Stimulated activated naive B cell treated with anti-CD40 and anti-IgM and Interleukin-4, amounts not matched to agents 10 μg/mL and 1 μg/mL and 100 μg/mL, for 72 hours (primary cell): ENCODE data around the gene TTLL8.
A peak's percentile ranks its signal among the peaks of the same experiment; 100 is the strongest.

Source experiments
- ATAC-seq, 2 donors: fragments of 150-1000 bp; cut with Tn5 transposase; replicated peaks; 2 replicates each; pipeline ENCODE4 v1.10.0; 2021; ENCODE audit warnings: moderate library complexity in 1 of 2
- DNase-seq: peaks from one replicate; pipeline ENCODE4 v3.0.0; 2021
- H3K27ac Mint-ChIP-seq: one replicate; pipeline ENCODE4 v1.8.0; 2022; ENCODE audit warnings: mild to moderate bottlenecking, mixed read lengths
- H3K27me3 Mint-ChIP-seq, 2 donors: one replicate each; pipeline ENCODE4 v1.8.0; 2022; ENCODE audit warnings: mixed read lengths in 2 of 2
- H3K36me3 Mint-ChIP-seq, 2 donors: one replicate each; pipeline ENCODE4 v1.8.0; 2022; ENCODE audit warnings: mixed read lengths in 2 of 2, mild to moderate bottlenecking in 1 of 2
- H3K4me1 Mint-ChIP-seq, 2 donors: one replicate each; pipeline ENCODE4 v1.8.0; 2022; ENCODE audit warnings: mixed read lengths in 2 of 2, mild to moderate bottlenecking in 1 of 2
- H3K4me3 Mint-ChIP-seq, 2 donors: one replicate each; pipeline ENCODE4 v1.8.0; 2022; ENCODE audit warnings: mild to moderate bottlenecking in 2 of 2, mixed read lengths in 2 of 2, moderate library complexity in 1 of 2
- H3K9me3 Mint-ChIP-seq, 2 donors: one replicate each; pipeline ENCODE4 v1.8.0; 2022; ENCODE audit warnings: mixed read lengths in 2 of 2, mild to moderate bottlenecking in 1 of 2

The TTLL8 gene

GRCh38 chr22:50061824-50062355 lies 3.8 kb upstream of the TTLL8 start:
- no peak overlapping the region for H3K27ac Mint-ChIP-seq
- H3K9me3 Mint-ChIP-seq, result no peaks in the 10 kb centered on the region
- no peak for DNase-seq
- H3K4me1 Mint-ChIP-seq, result peaks cover 2 to 16% of the 10 kb centered on the region in 2 donors
- ATAC-seq, result no peak
- H3K4me3 Mint-ChIP-seq, result no peak overlapping the region
- peaks cover 28 to 46% of the 10 kb centered on the region in 2 donors for H3K27me3 Mint-ChIP-seq
- H3K36me3 Mint-ChIP-seq, result no peaks in the 10 kb centered on the region

GRCh38 chr22:50061141-50061823 lies 3.2 kb upstream of the TTLL8 start:
- ATAC-seq, result no peak
- H3K4me1 Mint-ChIP-seq, result peaks cover 3 to 16% of the 10 kb centered on the region in 2 donors
- DNase-seq, result no peak
- no peaks in the 10 kb centered on the region for H3K36me3 Mint-ChIP-seq
- H3K9me3 Mint-ChIP-seq, result no peaks in the 10 kb centered on the region
- H3K27me3 Mint-ChIP-seq, result peaks cover 34 to 51% of the 10 kb centered on the region in 2 donors
- no peak overlapping the region for H3K4me3 Mint-ChIP-seq
- H3K27ac Mint-ChIP-seq, result no peak overlapping the region

GRCh38 chr22:50060441-50061140 lies 2.5 kb upstream of the TTLL8 start:
- ATAC-seq, result no peak
- Mint-ChIP-seq H3K27ac (no peak overlapping the region), H3K36me3 (no peaks in the 10 kb centered on the region), H3K4me3 (no peak overlapping the region), H3K4me1 (peaks cover 3 to 16% of the 10 kb centered on the region in 2 donors), H3K9me3 (no peaks in the 10 kb centered on the region), H3K27me3 (peaks cover 41 to 51% of the 10 kb centered on the region in 2 donors)
- no peak for DNase-seq

- Mint-ChIP-seq H3K27me3 (peaks cover 47 to 51% of the 10 kb centered on the region in 2 donors), H3K4me1 (peaks cover 3 to 16% of the 10 kb centered on the region in 2 donors), H3K9me3 (no peaks in the 10 kb centered on the region), H3K27ac (no peak overlapping the region), H3K36me3 (no peaks in the 10 kb centered on the region), H3K4me3 (no peak overlapping the region)
- DNase-seq (no peak), ATAC-seq (no peak)
These were observed 1.8 kb upstream of the TTLL8 start for GRCh38 chr22:50059881-50060262.

- no peak for ATAC-seq
- Mint-ChIP-seq H3K27me3 (peaks cover 46 to 47% of the 10 kb centered on the region in 2 donors), H3K9me3 (peaks cover 0 to 1% of the 10 kb centered on the region in 2 donors), H3K36me3 (no peaks in the 10 kb centered on the region), H3K4me3 (no peak overlapping the region), H3K27ac (no peak overlapping the region), H3K4me1 (peaks cover 3 to 18% of the 10 kb centered on the region in 2 donors)
- DNase-seq, result no peak
These were observed 1.1 kb upstream of the TTLL8 start for GRCh38 chr22:50058906-50059880.

- Mint-ChIP-seq H3K4me1 (peaks cover 7 to 24% of the 10 kb centered on the region in 2 donors), H3K9me3 (peaks cover 6% of the 10 kb centered on the region in 2 donors), H3K27ac (peak overlapping the region; percentile 25), H3K27me3 (peaks cover 51 to 53% of the 10 kb centered on the region in 2 donors), H3K4me3 (peak overlapping the region; percentile 36 to 65), H3K36me3 (peaks cover 0 to 4% of the 10 kb centered on the region in 2 donors)
- DNase-seq, result no peak
- ATAC-seq, result no peak
These were observed 629 bp downstream of the TTLL8 start for GRCh38 chr22:50057278-50058060.

- no peak overlapping the region for H3K4me3 Mint-ChIP-seq
These were observed 1.7 kb downstream of the TTLL8 start for GRCh38 chr22:50056214-50056972.

GRCh38 chr22:50053861-50054260 lies 4.2 kb downstream of the TTLL8 start:
- ATAC-seq (peak; percentile 25 to 60), DNase-seq (no peak)
- Mint-ChIP-seq H3K36me3 (peaks cover 0 to 4% of the 10 kb centered on the region in 2 donors), H3K4me1 (peaks cover 7 to 8% of the 10 kb centered on the region in 2 donors), H3K27me3 (peaks cover 42% of the 10 kb centered on the region in 2 donors), H3K27ac (no peak overlapping the region), H3K9me3 (peaks cover 6% of the 10 kb centered on the region in 2 donors), H3K4me3 (no peak overlapping the region)

More at GRCh38 chr22:50056214-50056972, 1.7 kb downstream of the TTLL8 start:
- Mint-ChIP-seq H3K36me3 (peaks cover 0 to 4% of the 10 kb centered on the region in 2 donors), H3K27me3 (peaks cover 49 to 57% of the 10 kb centered on the region in 2 donors), H3K4me1 (peaks cover 7 to 24% of the 10 kb centered on the region in 2 donors), H3K9me3 (peaks cover 6% of the 10 kb centered on the region in 2 donors), H3K27ac (no peak overlapping the region)
- peak in 1 of 2 donors; percentile 23 for ATAC-seq
- no peak for DNase-seq

GRCh38 chr22:50051930-50052329 lies 6.2 kb downstream of the TTLL8 start:
- H3K4me3 Mint-ChIP-seq, result no peak overlapping the region
- ATAC-seq (no peak), DNase-seq (no peak)
- peaks cover 6% of the 10 kb centered on the region in 2 donors for H3K9me3 Mint-ChIP-seq
- peaks cover 5 to 8% of the 10 kb centered on the region in 2 donors for H3K4me1 Mint-ChIP-seq
- peaks cover 32 to 38% of the 10 kb centered on the region in 2 donors for H3K27me3 Mint-ChIP-seq
- H3K27ac Mint-ChIP-seq, result no peak overlapping the region
- peaks cover 0 to 4% of the 10 kb centered on the region in 2 donors for H3K36me3 Mint-ChIP-seq

- ATAC-seq (no peak), DNase-seq (no peak)
- peaks cover 16 to 46% of the 10 kb centered on the region in 2 donors for H3K27me3 Mint-ChIP-seq
- H3K4me1 Mint-ChIP-seq, result peaks cover 7 to 14% of the 10 kb centered on the region in 2 donors
- no peak overlapping the region for H3K27ac Mint-ChIP-seq
- no peak overlapping the region for H3K4me3 Mint-ChIP-seq
- peaks cover 0 to 4% of the 10 kb centered on the region in 2 donors for H3K36me3 Mint-ChIP-seq
- peaks cover 6% of the 10 kb centered on the region in 2 donors for H3K9me3 Mint-ChIP-seq
These were observed 8.6 kb downstream of the TTLL8 start for GRCh38 chr22:50049299-50050195.

- DNase-seq, result no peak
- Mint-ChIP-seq H3K9me3 (peaks cover 2 to 4% of the 10 kb centered on the region in 2 donors), H3K4me3 (no peak overlapping the region), H3K27me3 (peaks cover 17 to 51% of the 10 kb centered on the region in 2 donors), H3K36me3 (peaks cover 0 to 2% of the 10 kb centered on the region in 2 donors), H3K27ac (no peak overlapping the region), H3K4me1 (peaks cover 6 to 11% of the 10 kb centered on the region in 2 donors)
- ATAC-seq, result no peak
These were observed 9.3 kb downstream of the TTLL8 start for GRCh38 chr22:50048836-50049235.
